GM21619 (cell line): ENCODE results near the gene SPATS2.
"Not testable (repeated sequence)": the region's sequence is repeated elsewhere in the genome, so short reads cannot be mapped to it uniquely, and the experiment has no call there.

Source experiments
- ATAC-seq: cut with Tn5 transposase; IDR thresholded peaks from one replicate; pipeline ENCODE4 v1.9.1; 2021; ENCODE audit not compliant: unreplicated experiment

The SPATS2 gene

DNA sequence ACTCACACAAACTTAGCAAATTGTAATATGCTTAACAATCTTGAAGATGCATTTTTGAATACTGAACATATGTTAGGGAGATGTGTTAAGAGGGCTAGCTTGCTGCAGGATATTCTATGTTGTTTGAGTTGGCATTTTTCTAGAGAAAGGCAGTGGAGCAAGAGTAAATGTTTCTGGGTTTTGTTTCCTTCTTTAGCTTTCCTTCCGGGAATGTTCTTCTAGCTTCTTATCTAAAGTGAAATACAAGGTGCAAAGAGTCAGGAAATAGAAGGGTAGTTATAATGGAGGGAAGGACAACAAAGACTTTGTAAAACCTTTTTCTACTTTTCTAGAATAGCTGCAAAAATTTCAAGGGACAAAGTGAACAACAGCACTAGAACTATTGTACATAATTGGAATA, 94.0 kb downstream of the SPATS2 start:
- ATAC-seq: no peak

DNA sequence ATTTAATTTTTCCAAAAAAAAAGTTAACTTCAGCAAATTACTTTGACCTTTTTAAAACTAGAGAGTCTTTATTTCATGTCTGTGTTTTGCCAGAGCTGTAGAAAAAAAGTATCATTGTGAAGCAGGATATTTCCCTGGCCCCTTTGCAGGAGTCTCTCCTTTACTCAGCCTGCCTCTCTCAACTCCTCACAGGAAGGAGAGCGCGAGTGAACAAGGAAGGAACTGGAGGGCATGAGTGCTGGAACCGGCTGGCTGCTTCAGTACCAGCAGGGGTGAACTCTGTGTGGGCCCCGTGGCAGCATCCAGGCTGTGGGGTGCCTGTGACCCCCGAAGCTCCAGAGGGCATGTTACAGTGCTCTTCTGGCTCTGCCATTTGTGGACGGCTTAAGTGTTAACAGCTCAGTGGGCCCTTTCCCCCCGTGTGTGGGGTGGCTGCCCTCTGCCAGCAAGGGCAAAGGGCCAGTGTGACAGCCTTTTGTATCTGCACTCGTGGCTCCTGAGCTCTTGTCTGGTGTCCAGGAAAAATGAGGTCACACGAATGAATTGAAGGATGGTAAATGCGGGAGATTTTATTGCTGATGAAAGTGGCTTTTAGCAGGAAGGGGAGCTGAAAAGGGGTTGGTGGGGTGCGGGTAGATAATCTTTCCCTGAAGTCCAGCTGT, 95.0 kb downstream of the SPATS2 start:
- no peak for ATAC-seq

DNA sequence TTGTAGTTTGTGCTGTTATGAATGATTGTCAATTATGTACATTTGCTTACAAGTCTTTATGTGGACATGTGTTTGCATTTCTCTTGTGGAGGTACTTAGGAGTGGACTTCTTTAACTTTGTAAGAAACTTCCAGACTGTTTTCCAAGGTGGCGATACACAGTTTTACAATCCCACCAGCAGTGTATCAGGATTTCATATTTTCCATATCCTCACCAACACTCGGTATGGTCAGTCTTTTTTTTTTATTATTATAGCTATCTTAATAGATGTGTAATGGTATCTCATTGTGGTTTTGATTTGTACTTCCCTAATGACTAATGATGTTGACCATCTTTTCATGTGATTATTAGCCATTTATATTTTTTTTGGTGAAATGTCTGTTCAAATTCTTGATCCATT, 97.9 kb downstream of the SPATS2 start:
- ATAC-seq: no peak

DNA sequence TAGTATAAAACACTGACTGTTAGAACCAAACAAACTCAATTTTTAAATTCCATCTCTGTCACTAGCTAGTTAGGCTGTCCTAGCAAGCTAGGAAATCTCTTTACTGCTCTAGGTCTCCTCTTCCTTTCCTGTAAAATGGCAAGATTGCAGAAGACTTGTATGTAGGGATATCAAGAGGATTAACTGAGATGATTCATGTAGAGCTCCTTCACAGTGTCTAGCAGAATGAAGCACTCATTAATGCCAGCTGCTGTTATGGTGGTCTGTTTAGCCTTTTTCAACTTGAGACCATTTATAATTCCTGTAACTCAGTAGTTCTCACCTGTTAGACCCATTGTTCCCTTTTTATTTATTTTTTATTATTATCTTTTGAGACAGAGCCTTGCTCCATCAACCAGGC, 103.7 kb downstream of the SPATS2 start:
- ATAC-seq: no peak

DNA sequence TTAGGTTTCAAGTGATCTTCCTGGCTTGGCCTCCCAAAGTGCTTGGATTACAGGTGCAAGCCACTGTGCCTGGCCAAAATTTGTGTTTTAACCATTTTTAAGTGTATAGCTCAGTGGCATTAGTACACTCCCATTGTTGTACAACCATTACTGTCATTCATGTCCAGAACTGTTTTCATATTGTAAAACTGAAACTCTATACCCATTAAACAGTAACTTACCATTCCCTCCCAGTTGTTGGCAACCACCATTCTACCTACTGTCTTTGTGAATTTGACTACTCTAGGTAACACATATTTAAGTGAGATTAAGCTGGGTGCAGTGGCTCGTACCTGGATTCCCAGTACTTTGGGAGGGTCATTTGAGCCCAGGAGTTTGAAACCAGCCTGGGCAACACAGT, 104.3 kb downstream of the SPATS2 start:
- ATAC-seq: no peak

DNA sequence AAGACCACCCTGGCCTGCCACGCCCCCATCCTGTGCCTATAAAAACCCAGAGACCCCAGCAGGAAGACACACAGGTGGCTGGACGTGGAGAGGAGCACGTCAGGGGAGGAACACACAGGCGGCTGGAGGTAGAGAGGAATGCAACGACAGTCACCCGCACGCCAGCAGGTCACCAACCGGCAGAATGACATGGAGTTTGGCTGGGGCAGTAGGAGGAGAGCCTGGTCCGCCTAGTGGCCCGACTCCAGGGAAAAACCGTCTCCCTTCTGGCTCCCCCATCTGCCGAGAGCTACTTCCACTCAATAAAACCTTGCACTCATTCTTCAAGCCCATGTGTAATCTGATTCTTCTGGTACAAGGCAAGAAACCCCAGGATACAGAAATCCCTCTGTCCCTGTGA, 108.8 kb downstream of the SPATS2 start:
- ATAC-seq: no peak

DNA sequence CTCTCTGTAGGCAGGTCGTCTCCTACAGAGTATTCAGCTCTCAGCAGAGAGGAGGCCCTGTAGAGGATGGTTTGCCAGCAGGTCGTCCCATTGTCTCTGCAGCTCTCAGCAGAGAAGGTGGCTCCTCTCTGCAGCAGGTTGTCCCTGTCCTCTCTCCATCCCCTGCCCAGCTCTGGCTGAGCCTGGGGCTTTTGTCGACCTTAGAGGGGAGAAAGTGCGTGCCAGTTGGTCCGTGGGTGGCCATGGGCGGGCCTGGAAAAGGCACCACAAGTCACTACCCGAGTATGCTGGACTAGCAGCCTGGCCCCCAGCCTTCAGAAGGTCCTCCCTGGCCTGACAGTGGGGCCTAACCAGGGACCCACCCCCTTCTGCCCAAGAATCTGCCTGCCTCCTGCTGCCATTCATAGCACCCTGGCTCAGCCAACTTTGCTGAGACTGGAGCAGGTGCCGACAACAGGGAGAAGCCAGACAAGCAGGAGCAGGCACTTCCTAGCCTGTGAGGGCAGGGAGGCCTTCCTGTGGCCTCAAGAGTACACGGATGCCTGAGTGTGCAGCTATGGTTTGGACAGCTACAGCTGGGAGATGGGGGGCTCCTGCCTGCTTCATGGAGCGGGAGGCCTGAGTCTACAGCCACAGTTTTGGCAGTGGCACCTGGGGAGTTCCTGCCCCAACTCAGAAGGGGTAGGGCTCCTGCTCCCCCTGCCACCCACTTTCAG, 111.8 kb downstream of the SPATS2 start:
- no peak for ATAC-seq

DNA sequence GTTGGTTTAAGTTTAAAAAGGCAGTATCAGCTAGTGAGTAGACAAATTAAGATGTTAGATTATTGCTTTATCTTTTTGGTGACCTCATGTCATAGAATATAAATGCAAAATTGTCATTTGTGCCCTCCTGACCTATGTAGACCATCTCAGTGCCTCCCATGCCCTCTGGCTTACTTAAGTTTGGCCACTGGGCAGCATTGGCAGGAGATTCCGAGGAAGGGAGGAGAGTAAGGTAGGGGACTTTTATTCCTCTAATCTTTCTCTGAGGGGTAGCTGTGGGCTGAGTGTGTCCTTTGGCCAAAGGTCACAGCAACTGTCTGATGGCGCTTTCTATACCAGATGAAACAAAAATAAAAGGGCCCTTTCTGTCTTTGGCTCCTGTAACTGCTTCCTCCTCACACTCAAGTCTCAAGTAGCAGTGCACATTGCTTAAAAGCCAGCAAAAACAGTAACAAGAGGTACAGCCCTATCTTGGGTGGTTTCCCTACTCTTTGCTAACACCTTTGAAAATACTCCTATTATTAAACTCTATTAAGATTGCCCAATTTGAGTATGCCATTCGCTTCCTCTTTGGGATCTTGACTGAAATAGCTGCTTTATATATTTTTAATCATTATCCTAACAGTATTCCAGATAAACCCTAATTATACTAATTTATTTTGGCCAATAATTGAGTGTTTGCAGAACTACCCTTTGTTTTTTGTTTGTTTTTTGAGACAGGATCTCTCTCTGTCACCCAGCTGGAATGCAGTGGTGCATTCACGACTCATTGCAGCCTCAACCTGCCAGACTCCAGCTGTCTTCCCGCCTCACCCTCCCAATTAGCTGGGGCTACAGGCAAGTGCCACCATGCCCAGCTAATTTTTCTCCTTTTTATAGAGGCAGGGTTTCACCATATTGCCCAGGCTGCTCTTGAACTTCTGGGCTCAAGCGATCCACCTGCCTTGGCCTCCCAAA, 115.1 kb downstream of the SPATS2 start:
- ATAC-seq: no peak

DNA sequence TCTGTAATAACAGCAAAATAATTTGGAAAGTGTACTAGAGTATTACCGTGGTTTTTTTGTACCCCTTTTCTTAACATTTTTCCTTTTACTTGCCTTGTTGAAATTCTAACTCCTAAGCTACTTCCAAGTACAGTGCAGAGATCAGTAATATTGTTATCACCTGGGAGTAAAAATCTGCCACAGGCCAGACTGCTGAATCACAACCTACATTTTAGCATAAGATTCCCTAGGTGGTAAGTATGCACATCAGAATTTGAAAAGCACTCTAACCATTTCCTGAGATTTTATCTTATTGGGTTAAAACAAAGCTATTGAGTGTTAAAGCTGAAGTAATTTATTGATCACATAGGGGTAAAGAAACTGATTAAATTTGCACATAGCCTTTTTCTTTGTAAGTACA, 116.4 kb downstream of the SPATS2 start:
- no peak for ATAC-seq

DNA sequence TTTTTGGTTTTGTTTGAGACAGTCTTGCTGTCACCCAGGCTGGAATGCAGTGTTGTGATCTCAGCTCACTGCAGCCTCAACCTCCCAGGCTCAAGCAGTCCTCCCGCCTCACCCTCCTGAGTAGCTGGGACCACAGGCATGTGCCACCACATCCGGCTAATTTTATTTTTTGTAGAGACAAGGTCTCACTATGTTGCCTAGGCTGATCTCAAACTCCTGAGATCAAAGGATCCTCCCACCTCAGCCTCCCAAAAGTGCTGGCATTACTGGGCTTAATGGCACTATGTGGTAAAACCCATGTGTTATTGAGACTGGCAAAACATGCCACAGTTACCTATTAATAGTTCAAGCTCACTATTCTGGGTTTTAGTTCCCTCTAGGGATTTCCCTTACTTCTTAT, 120.3 kb downstream of the SPATS2 start:
- ATAC-seq: no peak

DNA sequence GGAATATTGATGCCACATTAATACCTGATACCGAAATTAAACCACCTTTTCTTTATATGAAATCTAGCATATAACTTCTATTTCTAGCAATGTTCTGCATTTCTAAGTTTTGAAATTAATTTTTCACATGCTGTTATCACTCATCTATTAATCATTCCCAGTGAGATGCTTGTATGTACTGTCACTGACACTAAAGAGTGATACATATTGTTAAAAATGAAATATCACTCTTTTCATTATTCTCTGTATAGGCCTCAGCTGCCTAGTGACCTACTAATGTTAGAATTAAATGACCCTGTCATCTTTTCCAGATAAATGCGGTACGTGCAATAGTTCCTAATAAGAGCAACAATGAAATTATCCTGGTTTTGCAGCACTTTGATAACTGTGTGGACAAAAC, 121.9 kb downstream of the SPATS2 start:
- ATAC-seq: no peak

DNA sequence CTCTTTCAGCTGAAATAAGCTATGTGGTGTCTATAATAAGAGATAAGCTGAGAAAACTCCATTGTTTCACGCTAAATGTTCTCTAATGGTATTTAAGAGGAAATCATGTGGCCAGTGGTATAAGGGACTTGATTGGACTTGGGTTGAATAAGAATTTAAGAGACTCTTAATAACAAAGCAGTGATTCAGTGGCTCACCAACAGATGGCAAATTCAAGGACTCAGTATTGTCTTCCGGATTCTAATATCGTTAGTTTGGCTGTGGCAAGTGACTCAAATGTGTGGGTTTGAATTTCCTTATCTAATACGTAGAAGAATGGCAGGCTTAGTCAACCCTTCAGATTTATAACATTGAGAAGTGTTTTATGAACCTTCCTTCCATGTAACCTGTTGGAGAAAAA, 122.5 kb downstream of the SPATS2 start:
- no peak for ATAC-seq

DNA sequence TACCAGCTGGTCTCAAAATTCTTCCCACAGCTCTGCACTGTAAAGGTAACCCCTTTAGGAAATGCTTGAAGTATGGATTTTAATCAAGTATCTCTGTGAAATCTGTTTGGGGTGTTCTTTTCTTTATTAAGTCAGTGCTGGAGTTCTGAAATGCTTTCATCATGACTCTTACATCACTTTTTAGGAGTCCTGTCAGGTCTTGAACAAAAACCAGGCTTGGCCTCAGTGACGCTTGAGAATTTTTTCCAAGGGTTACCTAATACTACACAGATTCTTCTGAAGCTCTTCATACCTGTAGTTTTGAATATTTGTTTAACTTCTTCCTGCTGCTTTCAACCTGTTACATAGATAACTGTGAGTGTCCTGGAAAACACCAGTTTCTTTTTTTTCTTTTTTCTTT, 124.6 kb downstream of the SPATS2 start:
- ATAC-seq: no peak

DNA sequence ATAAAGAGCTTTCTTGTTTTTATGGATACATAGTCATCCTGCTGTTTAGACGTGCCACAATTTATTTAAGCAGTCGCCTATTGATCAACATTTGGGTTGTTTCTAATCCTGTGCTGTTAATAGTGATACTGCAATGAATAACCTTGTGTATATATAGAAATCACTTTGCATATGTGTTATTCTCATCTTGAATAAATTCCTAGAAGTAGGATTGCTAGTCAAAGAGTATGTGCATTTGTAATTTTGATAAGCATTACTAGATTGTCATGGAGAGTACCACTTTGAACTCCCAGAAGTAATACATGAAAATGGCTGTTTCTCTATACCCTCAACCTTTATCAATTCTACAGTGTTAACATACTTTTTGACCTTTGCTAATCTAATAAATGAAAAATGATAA, 126.6 kb downstream of the SPATS2 start:
- no peak for ATAC-seq

DNA sequence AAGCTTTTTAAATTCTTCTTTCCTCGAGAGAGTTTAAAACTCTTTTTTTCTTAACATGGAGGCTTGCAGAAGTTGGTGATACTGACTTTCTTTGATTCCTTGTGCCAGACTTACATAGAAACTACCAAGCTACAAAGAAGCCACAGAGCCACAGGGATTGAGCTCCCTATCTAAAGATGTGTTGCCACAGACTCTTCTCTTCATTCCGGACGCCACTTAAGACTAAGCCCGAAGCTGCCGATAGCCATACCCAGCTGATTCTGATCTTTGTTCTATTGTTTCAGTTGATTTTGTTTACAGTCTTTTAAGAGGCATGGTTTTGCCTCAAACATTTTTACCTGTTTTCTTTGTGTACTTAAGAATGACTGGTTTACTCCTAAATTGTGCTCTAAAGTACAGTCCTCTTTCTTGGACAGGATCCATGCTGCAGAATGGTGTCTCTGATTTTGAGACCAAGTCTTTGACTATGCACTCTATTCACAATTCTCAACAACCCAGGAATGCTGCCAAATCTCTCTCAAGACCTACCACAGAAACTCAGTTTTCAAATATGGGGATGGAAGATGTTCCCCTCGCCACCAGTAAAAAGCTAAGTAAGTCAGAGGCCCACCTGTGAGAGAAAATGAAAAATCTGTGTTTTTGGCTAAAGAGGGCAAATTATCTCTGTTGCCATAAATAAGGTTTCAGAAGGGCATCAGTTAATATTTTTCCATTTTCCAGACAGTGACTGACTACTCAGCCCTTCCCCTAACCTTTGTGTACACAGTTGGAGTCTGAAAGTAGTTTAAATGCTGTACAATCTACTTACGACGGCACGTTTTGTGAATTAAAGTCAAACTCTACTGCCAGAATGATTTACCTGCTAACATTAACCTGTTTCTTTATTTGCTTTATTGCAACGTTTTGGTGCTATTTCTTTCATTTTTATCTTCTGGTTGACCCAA, 129.4 kb downstream of the SPATS2 start:
- ATAC-seq: no peak

DNA sequence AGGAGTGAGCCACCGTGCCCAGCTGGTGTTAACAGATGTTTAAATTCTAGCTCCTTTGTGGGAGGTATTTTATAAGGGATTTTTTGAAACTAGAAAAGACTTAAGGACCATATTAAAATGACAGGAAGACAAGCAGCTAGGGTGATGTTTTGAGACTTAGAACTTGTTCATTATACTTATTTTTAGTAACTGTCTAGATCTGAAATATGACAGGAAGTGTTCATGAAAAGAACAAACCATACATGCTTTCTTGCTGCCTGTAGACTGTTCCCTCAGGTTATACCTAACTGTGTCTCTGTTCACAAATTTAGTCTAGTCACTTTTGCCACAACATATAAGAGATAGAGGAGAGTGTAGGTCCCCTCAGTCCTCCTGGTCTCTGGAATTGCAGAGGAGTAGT, 134.6 kb downstream of the SPATS2 start:
- ATAC-seq: no peak

DNA sequence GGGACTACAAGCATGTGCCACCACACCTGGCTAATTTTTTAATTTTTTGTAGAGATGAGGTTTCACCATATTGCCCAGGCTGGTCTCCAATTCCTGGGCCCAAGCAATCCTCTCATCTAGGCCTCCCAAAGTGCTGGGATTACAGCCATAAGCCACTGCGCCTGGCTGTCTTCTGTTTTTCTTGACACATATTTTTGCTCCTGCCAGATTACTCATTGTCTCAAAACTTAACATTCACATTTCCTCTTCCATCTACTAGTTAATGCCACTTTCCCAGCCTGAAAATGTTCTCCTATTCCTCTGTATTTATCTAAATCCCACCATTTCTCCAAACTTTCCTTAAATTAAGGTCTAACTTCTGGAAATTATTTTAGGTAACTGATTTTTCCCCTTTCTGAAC, 135.3 kb downstream of the SPATS2 start:
- no peak for ATAC-seq

DNA sequence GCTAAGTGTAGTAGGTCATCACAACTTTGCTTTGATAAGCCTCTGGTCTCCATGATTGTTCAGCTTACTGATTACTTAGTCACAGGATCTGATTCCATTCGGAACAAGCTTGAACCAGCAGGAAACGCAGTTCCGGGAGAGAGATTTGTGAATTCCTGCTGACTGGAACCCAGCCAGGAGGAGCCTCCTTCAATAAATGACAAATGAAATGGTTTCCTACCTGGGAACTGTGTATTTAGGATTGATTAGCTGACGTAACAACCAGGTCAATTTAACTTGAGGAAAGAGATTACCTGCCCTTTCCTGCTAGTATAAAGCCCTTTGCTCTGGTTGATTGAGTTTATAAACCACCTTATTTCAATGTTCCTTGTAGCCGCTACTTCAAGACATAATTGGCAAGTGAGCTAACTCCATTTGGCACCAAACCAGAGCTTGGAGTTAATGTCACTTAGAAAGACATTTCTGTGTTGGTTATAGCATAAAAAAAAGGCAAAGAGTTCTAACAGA, 136.5 kb downstream of the SPATS2 start:
- no peak for ATAC-seq

DNA sequence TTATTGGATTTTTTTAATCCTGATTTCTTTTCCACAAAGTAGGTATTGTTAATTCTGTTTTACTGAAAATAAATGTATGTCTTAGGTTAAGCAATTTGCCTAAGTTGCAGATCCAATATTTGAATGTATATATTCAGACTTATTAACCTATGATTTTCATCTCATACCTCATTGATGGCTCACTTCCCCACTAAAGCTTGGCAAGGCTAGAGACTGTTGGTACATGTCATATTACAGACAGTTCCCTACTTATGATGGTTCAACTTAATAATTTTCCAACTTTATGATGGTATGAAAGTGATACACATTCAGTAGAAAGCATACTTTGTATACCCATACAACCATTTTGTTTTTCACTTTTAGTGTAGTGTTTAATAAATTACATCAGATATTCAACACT, 138.4 kb downstream of the SPATS2 start:
- no peak for ATAC-seq

DNA sequence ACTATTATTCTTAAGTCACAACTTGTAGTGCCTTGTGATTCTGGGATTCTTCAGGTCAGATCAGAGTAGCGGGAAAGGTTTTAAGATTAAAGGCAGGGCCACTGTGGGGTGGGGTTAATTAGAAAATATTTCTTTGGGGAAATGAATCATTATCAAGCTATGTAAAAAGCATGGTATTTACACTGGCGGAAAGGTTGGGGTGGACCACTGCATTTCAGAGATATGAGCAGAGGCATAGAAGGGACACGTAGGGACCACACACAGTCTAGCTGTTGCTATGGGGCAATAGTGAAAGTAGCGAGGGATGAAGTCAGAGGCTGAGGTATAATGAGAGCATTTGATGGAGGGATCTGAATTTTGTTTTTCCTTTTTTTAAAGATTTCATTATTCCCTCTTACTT, 139.9 kb downstream of the SPATS2 start:
- ATAC-seq: no peak

DNA sequence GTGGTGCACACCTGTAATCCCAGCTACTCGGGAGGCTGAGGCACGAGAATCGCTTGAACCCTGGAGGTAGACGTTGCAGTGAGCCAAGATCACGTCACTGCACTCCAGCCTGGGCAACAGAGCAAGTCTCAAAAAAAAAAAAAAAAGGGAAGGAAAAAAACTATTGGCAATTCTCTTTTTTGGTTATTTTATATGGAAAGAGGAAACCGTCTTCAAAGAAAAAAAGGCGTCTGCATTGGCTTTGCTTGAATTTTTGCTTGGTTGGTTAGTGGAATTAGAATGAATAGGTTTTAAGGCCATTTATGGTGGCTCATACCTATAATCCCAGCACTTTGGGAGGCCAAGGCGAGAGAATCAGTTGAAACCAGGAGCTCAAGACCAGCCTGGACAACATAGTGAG, 142.4 kb downstream of the SPATS2 start:
- not testable (repeated sequence) for ATAC-seq
